ENCODE measurements around the gene DLX5.

DNA sequence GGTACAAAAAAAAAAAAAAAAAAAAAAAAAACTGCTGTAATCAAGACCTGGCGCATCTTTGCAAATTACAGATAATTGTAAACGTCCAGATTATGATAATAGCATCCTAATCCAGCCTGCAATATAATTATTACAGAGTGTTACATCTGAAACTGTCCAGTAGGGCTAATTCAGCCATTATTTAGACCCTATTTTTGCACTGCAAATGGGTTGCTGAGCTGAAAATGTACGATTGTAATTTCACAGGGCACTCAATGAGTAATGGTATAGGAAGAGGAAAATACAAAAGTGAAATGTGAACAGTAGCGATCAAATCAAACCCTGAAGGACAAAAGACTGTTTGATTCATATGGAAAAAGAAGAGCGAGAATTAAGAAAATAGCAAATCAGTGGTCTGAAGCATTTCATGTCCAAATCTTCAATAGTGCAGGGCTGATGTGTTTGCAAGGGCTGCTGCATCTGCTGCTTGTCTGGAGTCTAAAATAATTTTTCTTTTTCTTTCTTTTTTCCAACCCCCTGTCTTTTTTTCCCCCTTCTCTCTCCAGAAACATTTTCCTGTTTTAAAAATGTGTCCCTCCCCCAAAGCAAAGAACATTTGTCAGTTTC, 10.4 kb downstream of the DLX5 start:
- TF ChIP-seq, protein P1, sequence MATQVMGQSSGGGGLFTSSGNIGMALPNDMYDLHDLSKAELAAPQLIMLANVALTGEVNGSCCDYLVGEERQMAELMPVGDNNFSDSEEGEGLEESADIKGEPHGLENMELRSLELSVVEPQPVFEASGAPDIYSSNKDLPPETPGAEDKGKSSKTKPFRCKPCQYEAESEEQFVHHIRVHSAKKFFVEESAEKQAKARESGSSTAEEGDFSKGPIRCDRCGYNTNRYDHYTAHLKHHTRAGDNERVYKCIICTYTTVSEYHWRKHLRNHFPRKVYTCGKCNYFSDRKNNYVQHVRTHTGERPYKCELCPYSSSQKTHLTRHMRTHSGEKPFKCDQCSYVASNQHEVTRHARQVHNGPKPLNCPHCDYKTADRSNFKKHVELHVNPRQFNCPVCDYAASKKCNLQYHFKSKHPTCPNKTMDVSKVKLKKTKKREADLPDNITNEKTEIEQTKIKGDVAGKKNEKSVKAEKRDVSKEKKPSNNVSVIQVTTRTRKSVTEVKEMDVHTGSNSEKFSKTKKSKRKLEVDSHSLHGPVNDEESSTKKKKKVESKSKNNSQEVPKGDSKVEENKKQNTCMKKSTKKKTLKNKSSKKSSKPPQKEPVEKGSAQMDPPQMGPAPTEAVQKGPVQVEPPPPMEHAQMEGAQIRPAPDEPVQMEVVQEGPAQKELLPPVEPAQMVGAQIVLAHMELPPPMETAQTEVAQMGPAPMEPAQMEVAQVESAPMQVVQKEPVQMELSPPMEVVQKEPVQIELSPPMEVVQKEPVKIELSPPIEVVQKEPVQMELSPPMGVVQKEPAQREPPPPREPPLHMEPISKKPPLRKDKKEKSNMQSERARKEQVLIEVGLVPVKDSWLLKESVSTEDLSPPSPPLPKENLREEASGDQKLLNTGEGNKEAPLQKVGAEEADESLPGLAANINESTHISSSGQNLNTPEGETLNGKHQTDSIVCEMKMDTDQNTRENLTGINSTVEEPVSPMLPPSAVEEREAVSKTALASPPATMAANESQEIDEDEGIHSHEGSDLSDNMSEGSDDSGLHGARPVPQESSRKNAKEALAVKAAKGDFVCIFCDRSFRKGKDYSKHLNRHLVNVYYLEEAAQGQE (IDR thresholded peaks at IDR 0.05; ENCODE audit: insufficient read depth in 1 of 2, low read depth in 2 of 2, low read length in 1 of 2): no peak
- TF ChIP-seq POLR2AphosphoS5 (IDR thresholded peaks at IDR 0.05; ENCODE audit: low read depth, low read length): no peak
- TF ChIP-seq, protein P2, sequence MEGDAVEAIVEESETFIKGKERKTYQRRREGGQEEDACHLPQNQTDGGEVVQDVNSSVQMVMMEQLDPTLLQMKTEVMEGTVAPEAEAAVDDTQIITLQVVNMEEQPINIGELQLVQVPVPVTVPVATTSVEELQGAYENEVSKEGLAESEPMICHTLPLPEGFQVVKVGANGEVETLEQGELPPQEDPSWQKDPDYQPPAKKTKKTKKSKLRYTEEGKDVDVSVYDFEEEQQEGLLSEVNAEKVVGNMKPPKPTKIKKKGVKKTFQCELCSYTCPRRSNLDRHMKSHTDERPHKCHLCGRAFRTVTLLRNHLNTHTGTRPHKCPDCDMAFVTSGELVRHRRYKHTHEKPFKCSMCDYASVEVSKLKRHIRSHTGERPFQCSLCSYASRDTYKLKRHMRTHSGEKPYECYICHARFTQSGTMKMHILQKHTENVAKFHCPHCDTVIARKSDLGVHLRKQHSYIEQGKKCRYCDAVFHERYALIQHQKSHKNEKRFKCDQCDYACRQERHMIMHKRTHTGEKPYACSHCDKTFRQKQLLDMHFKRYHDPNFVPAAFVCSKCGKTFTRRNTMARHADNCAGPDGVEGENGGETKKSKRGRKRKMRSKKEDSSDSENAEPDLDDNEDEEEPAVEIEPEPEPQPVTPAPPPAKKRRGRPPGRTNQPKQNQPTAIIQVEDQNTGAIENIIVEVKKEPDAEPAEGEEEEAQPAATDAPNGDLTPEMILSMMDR (IDR thresholded peaks at IDR 0.05): no peak

All from Panc1 (cell line).